Right cardiac atrium (tissue), 5 donors: ENCODE results near the gene PTOV1. TPM values are rescaled to one million over a fixed set of nuclear protein-coding genes. Genes with fewer than 3 reads are reported as not detected.
A peak's percentile ranks its signal among the peaks of the same experiment; 100 is the strongest.

ENCODE experiments used
- ATAC-seq, 2 donors: fragments of 200-7000 bp; cut with Tn5 transposase; one replicate each; pipeline versions ENCODE4 v1.8.0 to v1.9.1; 2020; ENCODE audit warnings: moderate library complexity in 2 of 2, mild to moderate bottlenecking in 1 of 2
- DNase-seq, 3 donors: peaks; one replicate each; pipeline ENCODE4 v3.0.0-alpha.2; 2020
- H3K27ac ChIP-seq: one replicate; pipeline ENCODE4 v1.5.1; 2013; ENCODE audit warnings: mild to moderate bottlenecking, low read length, control low read depth, moderate library complexity
- H3K27me3 ChIP-seq: one replicate; pipeline ENCODE4 v1.6.1; 2013; ENCODE audit not compliant: control insufficient read depth, insufficient read depth
- H3K4me1 ChIP-seq: one replicate; pipeline ENCODE4 v1.6.1; 2013; ENCODE audit warnings: low read length; ENCODE audit not compliant: control insufficient read depth, insufficient read depth
- H3K4me3 ChIP-seq: one replicate; pipeline ENCODE4 v1.5.1; 2013; ENCODE audit warnings: low read length, control low read depth
- H3K9me3 ChIP-seq: one replicate; pipeline ENCODE4 v1.6.1; 2013; ENCODE audit warnings: low read length; ENCODE audit not compliant: control insufficient read depth
- WGBS: extraction: QIAGEN DNeasy Blood & Tissue Kit; methylation state at CpG from one replicate; pipeline ENCODE4 v1.1.7; 2013; 5-methylcytosine and 5-hydroxymethylcytosine counted together
- intact Hi-C, 4 donors: fragments of 100-400 bp; cut with DNase I; formaldehyde crosslinking; loops; one replicate each; pipeline versions ENCODE4 v1.11.0 to v1.14.0; 2022 to 2023
- polyA plus RNA-seq: library from polyadenylated mRNA; stranded (reverse); fragments of 200-250 nt; gene quantifications from one replicate; pipeline ENCODE4 v1.2.3, GENCODE V29; 2013
- total RNA-seq, 4 donors: library from RNA; stranded (reverse); fragmentation: NEBNext Ultra II Directional; extraction: Animal tissue kit (Norgen Biotek cat#: 25700); gene quantifications; one replicate each; pipeline ENCODE4 v1.2.1, GENCODE V29; 2021
- donor health status: healthy with polysubstance abuse.
- donor health status: DM: no; HTN: yes; CAD: no.
- donor health status: DM: no; HTN: no; CAD: no.
- donor health status: DM: no; HTN: yes; CAD: no; lungs with severe emphysema.
- donor health status: DM: yes; HTN: yes; CAD: no.

The PTOV1 gene
- total and polyA plus RNA-seq, 5 donors = 127 to 146 (median 138) TPM

DNA sequence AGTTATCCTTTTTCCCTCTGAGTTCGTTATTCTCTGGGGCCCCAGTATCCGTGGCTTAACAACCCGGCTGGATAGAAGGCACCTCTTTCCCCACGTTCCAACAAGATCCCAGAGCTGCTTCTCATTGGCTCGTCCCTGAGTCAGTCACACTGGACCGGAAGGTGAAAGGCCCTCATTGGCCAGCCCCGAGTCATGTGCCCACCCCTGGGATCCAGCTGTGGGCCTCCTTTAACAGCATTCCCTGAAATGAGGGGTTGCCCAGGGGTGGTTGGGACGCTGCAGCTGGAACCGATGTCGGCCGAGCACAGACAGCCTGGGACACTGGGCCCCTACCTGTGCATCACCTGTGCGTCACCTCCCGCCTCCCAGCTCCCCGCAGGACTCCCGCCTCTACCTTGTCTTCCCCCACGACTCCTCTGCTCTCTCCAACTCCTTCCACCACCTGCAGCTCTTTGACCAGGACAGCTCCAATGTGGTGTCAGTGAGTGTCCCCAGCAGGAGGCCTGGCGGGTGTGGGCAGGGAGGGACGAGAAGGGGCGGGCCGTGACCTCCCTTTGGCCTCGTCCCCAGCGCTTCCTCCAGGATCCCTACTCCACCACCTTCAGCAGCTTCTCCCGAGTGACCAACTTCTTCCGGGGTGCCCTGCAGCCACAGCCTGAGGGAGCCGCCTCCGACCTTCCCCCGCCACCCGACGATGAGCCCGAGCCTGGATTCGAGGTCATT, 30.9 kb downstream of the PTOV1 start:
- WGBS = 83% methylated on average over 31 of the region's 31 CpGs
- H3K4me1 ChIP-seq = no peaks in the 10 kb centered on the region
- intact Hi-C loops = no loop called here
- peak in 1 of 3 donors; percentile 44 for DNase-seq
- H3K27me3 ChIP-seq = no peaks in the 10 kb centered on the region
- H3K27ac ChIP-seq = no peak overlapping the region
- H3K4me3 ChIP-seq = no peak overlapping the region
- H3K9me3 ChIP-seq = no peaks in the 10 kb centered on the region
- no peak for ATAC-seq

DNA sequence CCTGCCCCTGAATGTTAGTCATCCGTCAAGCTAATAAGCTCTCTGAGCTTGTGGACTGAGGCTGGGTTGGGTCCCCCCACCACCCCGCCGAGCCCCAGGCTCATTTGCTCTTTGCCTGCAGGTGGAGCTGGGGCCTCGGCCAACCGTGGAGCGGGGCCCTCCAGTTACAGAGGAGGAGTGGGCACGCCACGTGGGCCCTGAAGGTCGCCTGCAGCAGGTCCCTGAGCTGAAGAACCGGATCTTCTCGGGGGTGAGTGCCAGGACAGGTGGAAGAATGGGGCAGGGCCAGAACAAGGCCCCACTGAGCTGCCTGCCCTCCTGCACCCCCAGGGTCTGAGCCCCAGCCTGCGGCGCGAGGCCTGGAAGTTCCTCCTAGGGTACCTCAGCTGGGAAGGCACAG, 31.7 kb downstream of the PTOV1 start:
- H3K4me3 ChIP-seq = no peak overlapping the region
- H3K4me1 ChIP-seq = no peaks in the 10 kb centered on the region
- no peaks in the 10 kb centered on the region for H3K27me3 ChIP-seq
- 98% methylated on average over 14 of the region's 14 CpGs for WGBS
- intact Hi-C loops = no loop called here
- DNase-seq = peak in 1 of 3 donors; percentile 39
- no peak for ATAC-seq
- no peak overlapping the region for H3K27ac ChIP-seq
- H3K9me3 ChIP-seq = no peaks in the 10 kb centered on the region

DNA sequence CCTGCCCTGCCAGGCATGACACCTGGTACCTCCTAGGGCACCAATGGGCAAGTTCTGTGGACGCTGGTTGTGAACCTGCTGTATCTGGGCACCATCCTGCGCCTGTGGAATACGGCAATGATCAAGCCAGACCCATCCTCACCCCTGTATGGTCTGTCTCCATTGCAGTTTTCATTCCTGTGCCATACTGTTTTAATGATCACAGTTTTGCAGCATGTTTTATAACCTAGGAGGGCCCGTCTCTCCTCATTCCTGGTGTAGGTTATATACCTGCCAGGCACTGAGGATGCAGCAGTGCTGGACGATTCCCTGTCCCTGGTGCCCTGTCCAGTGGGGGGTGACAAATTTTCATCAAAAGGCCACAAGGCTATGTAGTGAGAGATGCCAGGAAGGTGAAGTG, 32.1 kb downstream of the PTOV1 start:
- H3K27me3 ChIP-seq = no peaks in the 10 kb centered on the region
- 99% methylated on average over 5 of the region's 5 CpGs for WGBS
- no peak for DNase-seq
- no peaks in the 10 kb centered on the region for H3K9me3 ChIP-seq
- H3K27ac ChIP-seq = no peak overlapping the region
- H3K4me3 ChIP-seq = no peak overlapping the region
- no peaks in the 10 kb centered on the region for H3K4me1 ChIP-seq
- ATAC-seq = no peak
- intact Hi-C loops = no loop called here

DNA sequence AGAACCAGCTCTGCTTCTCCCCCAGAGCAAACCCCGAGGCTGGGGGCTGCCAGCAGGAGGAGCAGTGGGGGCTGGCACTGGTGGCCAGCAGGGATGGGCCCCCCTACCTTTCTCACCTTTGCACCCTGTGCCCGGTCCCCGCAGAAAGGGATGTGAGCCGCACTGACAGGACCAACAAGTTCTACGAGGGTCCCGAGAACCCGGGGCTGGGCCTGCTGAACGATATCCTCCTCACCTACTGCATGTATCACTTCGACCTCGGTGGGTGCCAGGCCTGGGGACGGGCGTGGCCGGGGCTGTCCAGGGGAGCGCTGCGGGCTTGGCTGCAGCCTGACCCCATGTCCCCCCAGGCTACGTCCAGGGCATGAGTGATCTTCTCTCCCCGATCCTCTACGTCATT, 33.1 kb downstream of the PTOV1 start:
- H3K4me3 ChIP-seq = no peak overlapping the region
- intact Hi-C loops = no loop called here
- H3K27ac ChIP-seq = no peak overlapping the region
- 94% methylated on average over 18 of the region's 18 CpGs for WGBS
- H3K4me1 ChIP-seq = no peaks in the 10 kb centered on the region
- DNase-seq (peak in 2 of 3 donors; percentile 43 to 60), ATAC-seq (no peak)
- no peaks in the 10 kb centered on the region for H3K9me3 ChIP-seq
- no peaks in the 10 kb centered on the region for H3K27me3 ChIP-seq

DNA sequence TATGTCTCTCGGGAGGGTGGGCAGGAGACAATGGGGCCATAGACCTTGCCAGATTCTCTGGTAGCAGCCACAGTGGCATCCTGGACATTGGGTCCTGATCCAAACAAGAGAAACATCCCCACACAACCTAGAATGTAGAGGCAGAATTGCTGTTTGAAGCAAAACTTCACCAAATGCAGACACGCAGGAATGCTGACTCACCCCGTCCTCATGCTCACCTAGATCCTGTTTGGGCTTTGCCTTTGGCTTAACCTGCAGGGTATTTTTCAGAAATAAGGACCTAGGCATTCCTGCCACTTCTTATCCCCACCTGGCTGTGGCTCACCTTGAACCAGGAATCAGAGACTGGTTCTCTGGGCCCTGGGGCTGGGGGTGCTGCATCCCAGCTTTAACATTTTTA, 33.8 kb downstream of the PTOV1 start:
- DNase-seq = no peak
- Histone ChIP-seq H3K4me3 (no peak overlapping the region), H3K27ac (no peak overlapping the region), H3K4me1 (no peaks in the 10 kb centered on the region), H3K27me3 (no peaks in the 10 kb centered on the region), H3K9me3 (no peaks in the 10 kb centered on the region)
- no peak for ATAC-seq
- intact Hi-C loops = no loop called here
- WGBS = 90% methylated on average over 3 of the region's 3 CpGs

DNA sequence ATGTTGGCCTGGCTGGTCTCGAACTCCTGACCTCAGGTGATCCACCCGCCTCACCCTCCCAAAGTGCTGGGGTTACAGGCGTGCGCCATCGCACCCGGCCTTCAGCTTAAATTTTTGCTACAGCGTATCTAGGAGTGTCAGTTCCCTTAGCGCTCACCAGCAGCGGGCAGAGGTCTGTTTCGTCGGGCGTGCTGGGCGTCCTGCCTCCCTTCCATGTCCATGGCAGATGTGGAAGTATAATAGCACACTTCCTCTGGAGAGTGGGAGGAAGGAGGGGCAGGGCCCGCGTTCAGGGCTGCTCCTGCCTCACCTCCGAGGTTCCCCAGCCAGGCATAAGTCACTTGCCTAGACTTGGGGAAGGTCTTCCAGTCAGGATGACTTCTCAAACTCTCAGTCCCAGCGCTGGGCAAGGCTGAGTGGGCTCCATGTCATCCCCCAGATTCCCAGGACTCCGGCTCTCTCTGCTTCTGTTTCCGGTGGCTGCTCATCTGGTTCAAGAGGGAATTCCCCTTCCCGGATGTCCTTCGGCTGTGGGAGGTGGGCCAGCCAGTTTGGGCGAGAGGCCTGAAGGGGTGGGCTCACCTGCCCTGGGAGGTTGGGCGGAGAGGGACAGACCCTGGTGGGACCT, 36.2 kb downstream of the PTOV1 start:
- Histone ChIP-seq H3K9me3 (no peaks in the 10 kb centered on the region), H3K27ac (no peak overlapping the region), H3K4me1 (no peaks in the 10 kb centered on the region), H3K4me3 (no peak overlapping the region), H3K27me3 (no peaks in the 10 kb centered on the region)
- WGBS = 66% methylated on average over 23 of the region's 23 CpGs
- intact Hi-C loops = no loop called here
- peak in 2 of 3 donors; percentile 38 to 70 for DNase-seq
- no peak for ATAC-seq

DNA sequence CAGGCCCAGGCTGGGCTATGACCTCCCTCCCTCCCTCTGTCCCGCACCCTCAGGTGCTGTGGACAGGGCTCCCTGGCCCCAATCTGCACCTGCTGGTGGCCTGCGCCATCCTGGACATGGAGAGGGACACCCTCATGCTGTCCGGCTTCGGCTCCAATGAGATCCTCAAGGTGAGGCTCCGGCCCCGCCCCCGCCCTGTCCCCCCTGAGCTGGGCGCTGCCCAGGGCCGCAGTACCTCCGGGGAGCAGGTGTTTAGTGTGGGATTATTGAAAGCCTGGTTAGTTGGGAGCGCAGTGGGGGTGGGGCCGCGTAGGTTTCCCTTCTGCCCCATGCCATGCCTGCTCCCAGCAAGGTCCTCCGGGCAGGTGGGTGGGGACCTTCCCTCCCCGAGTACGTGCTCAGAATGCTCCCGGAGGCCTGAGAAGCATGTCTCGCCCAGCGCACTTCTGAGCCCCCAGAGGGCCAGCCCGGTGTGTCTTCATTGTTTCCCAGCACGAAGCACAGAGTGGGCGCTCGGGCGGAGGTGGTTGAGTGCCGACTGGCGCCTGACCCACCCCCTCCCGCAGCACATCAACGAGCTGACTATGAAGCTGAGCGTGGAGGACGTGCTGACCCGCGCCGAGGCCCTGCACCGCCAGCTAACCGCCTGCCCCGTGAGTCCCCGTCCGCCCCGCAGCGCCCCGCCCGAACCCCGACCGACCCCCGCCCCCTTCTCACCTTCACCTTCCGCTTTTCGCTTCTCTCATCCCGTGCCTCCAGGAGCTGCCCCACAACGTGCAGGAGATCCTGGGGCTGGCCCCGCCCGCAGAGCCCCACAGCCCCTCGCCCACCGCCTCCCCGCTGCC, 36.9 kb downstream of the PTOV1 start:
- Histone ChIP-seq H3K27ac (no peak overlapping the region), H3K4me1 (no peaks in the 10 kb centered on the region), H3K9me3 (no peaks in the 10 kb centered on the region), H3K27me3 (no peaks in the 10 kb centered on the region), H3K4me3 (no peak overlapping the region)
- intact Hi-C loops = no loop called here
- peak in 2 of 3 donors; percentile 40 to 62 for DNase-seq
- ATAC-seq = no peak
- 87% methylated on average over 54 of the region's 54 CpGs for WGBS

DNA sequence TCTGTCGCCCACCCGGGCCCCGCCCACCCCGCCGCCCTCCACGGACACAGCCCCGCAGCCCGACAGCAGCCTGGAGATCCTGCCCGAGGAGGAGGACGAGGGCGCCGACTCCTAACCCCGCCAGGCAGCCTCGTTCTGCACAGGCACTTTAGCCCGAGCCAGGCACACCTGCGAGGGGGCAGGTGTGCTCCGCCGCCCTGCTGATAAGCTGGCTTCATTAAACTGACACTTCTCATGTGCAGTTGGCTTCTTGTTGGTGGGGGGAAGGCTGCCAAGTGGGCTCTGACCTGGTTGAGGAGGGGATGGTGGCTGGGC, 37.5 kb downstream of the PTOV1 start:
- DNase-seq (peak in 2 of 3 donors; percentile 49 to 56), ATAC-seq (no peak)
- H3K4me1 ChIP-seq = no peaks in the 10 kb centered on the region
- WGBS = 90% methylated on average over 18 of the region's 18 CpGs
- intact Hi-C loops = no loop called here
- H3K27me3 ChIP-seq = no peaks in the 10 kb centered on the region
- no peak overlapping the region for H3K4me3 ChIP-seq
- H3K9me3 ChIP-seq = no peaks in the 10 kb centered on the region
- no peak overlapping the region for H3K27ac ChIP-seq

DNA sequence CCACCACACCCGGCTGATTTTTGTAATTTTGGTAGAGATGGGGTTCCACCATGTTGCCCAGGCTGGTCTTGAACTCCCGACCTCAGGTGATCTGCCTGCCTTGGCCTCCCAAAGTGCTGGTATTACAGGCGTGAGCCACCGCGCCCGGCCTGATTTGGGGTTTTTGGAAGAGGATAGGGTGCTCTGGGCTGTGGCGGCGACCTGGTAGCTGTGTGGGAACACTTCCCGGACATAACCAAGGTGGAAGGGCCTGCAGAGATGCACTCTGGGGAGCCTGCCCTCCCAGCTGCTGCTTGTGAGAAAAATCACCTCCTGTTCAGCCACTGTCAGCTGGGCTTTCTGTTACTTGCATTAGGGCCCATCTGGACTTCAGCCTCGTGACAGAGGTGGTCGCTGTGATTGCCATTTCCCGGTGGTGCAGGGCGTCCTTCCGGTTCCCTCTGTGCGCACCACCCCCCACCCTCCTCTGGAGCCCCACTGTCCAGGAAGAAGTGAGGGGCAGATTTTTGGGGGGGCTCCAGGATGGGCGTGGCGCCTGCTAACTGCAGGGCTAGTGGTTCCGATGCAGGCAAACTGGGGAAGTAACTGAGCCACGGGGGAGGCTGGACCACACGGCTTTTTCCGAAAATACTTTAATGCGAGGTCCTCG, 38.2 kb downstream of the PTOV1 start:
- intact Hi-C loops = no loop called here
- no peaks in the 10 kb centered on the region for H3K4me1 ChIP-seq
- peak in 2 of 3 donors; percentile 61 to 68 for DNase-seq
- no peak overlapping the region for H3K4me3 ChIP-seq
- no peaks in the 10 kb centered on the region for H3K27me3 ChIP-seq
- H3K27ac ChIP-seq = no peak overlapping the region
- ATAC-seq = no peak
- no peaks in the 10 kb centered on the region for H3K9me3 ChIP-seq
- WGBS = 89% methylated on average over 23 of the region's 23 CpGs

DNA sequence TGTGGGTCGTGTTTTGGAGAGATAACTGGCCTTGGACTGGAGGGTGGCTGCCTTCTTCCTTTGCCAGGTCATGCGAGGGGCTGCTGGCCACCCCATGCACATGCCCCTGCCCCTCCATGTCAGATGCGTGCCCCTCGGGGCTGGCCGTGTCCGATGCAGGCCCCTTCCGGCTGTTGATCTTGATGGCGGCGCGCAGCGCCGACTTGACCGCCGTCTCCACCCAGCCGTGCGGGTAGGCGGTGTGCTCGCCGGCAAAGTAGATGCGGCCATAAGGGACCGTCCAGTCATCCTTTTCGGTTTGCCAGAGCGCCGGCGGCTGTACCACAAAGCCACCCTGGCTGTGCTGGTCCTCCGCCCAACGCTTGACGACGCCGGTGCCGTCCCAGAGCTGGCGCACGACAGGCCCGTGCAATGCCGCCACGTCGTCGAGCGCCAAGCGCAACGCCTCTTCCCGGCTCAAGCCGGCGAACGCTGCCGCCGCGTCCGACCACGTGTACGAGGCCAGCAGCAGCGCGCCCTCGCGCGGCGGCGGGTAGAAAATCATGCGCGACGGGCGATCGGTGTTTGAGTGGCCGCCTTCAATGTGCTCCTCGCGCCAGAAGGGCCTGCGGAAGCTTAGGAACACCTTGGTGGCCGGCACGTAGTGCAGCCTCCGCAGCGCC, 38.9 kb downstream of the PTOV1 start:
- H3K4me1 ChIP-seq = no peaks in the 10 kb centered on the region
- intact Hi-C loops = no loop called here
- DNase-seq (peak; percentile 83 to 91 (median 91)), ATAC-seq (peak; percentile 55 to 71)
- no peak overlapping the region for H3K27ac ChIP-seq
- WGBS = 22% methylated on average over 71 of the region's 71 CpGs
- no peak overlapping the region for H3K4me3 ChIP-seq
- H3K27me3 ChIP-seq = no peaks in the 10 kb centered on the region
- no peaks in the 10 kb centered on the region for H3K9me3 ChIP-seq
